SK-MEL-5 (cell line): ENCODE data around the gene REM2. TPM values are rescaled to one million over a fixed set of nuclear protein-coding genes. Genes with fewer than 3 reads are reported as not detected.

Experiments
- DNase-seq: peaks from one replicate; pipeline ENCODE4 v3.0.0-alpha.2; 2016; ENCODE audit warnings: low read depth, low spot score
- in situ Hi-C: cut with HindIII; loops from 2 replicates; pipeline ENCODE4 v1.10.0; 2016; ENCODE audit warnings: low sequenced_read_pairs, high pct_unique_total_duplicates, low pct_unique_long_range_greater_than_20kb
- total RNA-seq: library from RNA; depleted of rRNA; stranded (reverse); fragments of >200 nt; shearing (Covaris generic); gene quantifications from 2 replicates; pipeline ENCODE4 v1.2.3, GENCODE V29; 2014

REM2 gene
- total RNA-seq, 1 experiment from 2014 or later, result not detected

- in situ Hi-C loops, result no loop called here
- DNase-seq, result peak; percentile 12
These were observed 3.7 kb downstream of the REM2 start for GRCh38 chr14:22886500-22887259.

GRCh38 chr14:22887260-22887989 is 4.4 kb downstream of the REM2 start:
- peak; percentile 46 for DNase-seq
- in situ Hi-C loops, result no loop called here

- in situ Hi-C loops, result no loop called here
- no peak for DNase-seq
These were observed 5.0 kb downstream of the REM2 start for GRCh38 chr14:22887990-22888378.

- in situ Hi-C loops, result no loop called here
- no peak for DNase-seq
These were observed 5.6 kb downstream of the REM2 start for GRCh38 chr14:22888662-22889061.

- DNase-seq, result no peak
- in situ Hi-C loops, result no loop called here
These were observed 7.4 kb downstream of the REM2 start for GRCh38 chr14:22890416-22890815.

GRCh38 chr14:22892488-22892887 is 9.5 kb downstream of the REM2 start:
- in situ Hi-C loops, result no loop called here

GRCh38 chr14:22893706-22894105 is 10.7 kb downstream of the REM2 start:
- in situ Hi-C loops, result no loop called here
- no peak for DNase-seq

More at GRCh38 chr14:22892488-22892887, 9.5 kb downstream of the REM2 start:
- no peak for DNase-seq

- in situ Hi-C loops, result no loop called here
- DNase-seq, result no peak
These were observed 12.4 kb downstream of the REM2 start for GRCh38 chr14:22895402-22895801.

GRCh38 chr14:22896356-22896755 is 13.3 kb downstream of the REM2 start:
- DNase-seq, result no peak
- in situ Hi-C loops, result no loop called here

- DNase-seq, result no peak
These were observed 13.7 kb downstream of the REM2 start for GRCh38 chr14:22896760-22897159.

GRCh38 chr14:22897357-22897756 is 14.3 kb downstream of the REM2 start:
- no peak for DNase-seq
- in situ Hi-C loops, result no loop called here

More at GRCh38 chr14:22896760-22897159, 13.7 kb downstream of the REM2 start:
- in situ Hi-C loops, result no loop called here

- no peak for DNase-seq
- in situ Hi-C loops, result no loop called here
These were observed 15.5 kb downstream of the REM2 start for GRCh38 chr14:22898302-22899090.

GRCh38 chr14:22900081-22900799 is 17.2 kb downstream of the REM2 start:
- DNase-seq, result peak; percentile 82
- in situ Hi-C loops, result no loop called here

- no peak for DNase-seq
- in situ Hi-C loops, result no loop called here
These were observed 18.8 kb downstream of the REM2 start for GRCh38 chr14:22901799-22902198.

- in situ Hi-C loops, result no loop called here
- no peak for DNase-seq
These were observed 20.7 kb downstream of the REM2 start for GRCh38 chr14:22903742-22904087.

GRCh38 chr14:22905627-22906026 is 22.6 kb downstream of the REM2 start:
- DNase-seq, result no peak

GRCh38 chr14:22906073-22906472 is 23.1 kb downstream of the REM2 start:
- no peak for DNase-seq
- in situ Hi-C loops, result no loop called here

More at GRCh38 chr14:22905627-22906026, 22.6 kb downstream of the REM2 start:
- in situ Hi-C loops, result no loop called here

GRCh38 chr14:22907429-22907828 is 24.4 kb downstream of the REM2 start:
- DNase-seq, result no peak
- in situ Hi-C loops, result no loop called here
